LNCaP clone FGC (cell line): ENCODE data around the gene UBE2J1.

ENCODE experiments used
- DNase-seq: peaks from one replicate; pipeline ENCODE4 v3.0.0-alpha.2; 2011; ENCODE audit warnings: low read depth
- H3K4me3 ChIP-seq: 2 replicates; pipeline ENCODE4 v1.5.1; 2011; ENCODE audit warnings: mild to moderate bottlenecking, low read depth, low read length, control low read depth
- CTCF ChIP-seq: IDR thresholded peaks from 2 replicates; pipeline ENCODE4 v1.5.1; 2012; ENCODE audit warnings: mild to moderate bottlenecking; ENCODE audit not compliant: control insufficient read depth, insufficient read depth; ENCODE audit errors: extremely low read depth

Gene UBE2J1

DNA sequence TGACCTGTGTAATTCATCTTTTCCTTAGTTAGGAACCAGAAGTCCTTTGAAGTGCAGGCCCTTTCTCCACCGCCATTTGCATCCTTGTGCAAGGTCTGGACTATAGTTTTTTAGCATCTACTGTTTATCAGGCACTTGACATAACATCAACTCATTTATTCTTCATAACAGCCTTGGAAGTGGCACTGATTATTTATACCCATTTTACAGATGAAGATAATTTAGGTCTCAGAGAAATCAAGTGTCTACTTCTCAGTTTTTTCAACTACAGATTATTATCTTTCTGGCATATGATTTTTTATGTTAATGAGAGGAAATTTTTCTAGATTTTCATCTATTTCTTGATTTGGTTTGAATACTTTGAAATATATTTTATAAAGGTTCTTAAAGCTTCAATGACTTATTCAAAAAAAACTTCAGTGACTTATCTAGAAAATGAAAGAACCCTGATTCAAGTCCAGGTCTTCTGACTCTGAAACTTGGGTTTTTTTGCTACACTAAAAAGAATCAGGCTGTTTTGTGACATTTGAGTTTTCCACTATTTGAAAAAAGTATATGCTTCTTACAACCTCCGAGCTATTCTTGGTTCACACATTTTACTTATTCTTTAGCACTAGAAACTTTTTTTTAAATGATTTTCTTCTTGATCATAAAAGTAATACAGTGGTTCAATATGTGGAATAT, 3.1 kb upstream of the UBE2J1 start:
- DNase-seq, result no peak
- H3K4me3 ChIP-seq, result no peak overlapping the region
- no peak for TF ChIP-seq CTCF

GRCh38 chr6:89353702-89354392, 1.3 kb upstream of the UBE2J1 start:
- no peak overlapping the region for H3K4me3 ChIP-seq
- no peak for DNase-seq
- TF ChIP-seq CTCF, result no peak

DNA sequence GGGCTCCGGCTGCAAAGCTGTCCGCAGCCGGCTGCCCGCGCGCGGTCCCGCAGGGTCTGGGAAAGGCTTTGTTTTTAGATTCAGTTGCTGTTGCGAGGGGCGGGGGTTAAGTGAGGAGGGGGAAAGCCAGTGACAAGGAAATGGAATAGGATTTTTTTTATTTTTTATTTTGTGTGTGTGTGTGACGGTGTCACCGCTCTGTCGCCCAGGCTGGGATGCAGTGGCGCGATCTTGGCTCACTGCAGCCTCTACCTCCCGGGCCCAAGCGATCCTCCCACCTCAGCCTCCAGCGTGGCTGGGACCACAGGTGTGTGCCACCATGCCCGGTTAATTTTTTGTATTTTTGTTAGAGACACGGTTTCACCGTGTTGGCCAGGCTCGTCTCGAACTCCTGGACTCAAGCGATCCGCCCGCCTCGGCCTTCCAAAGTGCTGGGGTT, 615 bp upstream of the UBE2J1 start:
- peak overlapping the region; percentile 67 for H3K4me3 ChIP-seq
- TF ChIP-seq CTCF, result no peak
- no peak for DNase-seq

DNA sequence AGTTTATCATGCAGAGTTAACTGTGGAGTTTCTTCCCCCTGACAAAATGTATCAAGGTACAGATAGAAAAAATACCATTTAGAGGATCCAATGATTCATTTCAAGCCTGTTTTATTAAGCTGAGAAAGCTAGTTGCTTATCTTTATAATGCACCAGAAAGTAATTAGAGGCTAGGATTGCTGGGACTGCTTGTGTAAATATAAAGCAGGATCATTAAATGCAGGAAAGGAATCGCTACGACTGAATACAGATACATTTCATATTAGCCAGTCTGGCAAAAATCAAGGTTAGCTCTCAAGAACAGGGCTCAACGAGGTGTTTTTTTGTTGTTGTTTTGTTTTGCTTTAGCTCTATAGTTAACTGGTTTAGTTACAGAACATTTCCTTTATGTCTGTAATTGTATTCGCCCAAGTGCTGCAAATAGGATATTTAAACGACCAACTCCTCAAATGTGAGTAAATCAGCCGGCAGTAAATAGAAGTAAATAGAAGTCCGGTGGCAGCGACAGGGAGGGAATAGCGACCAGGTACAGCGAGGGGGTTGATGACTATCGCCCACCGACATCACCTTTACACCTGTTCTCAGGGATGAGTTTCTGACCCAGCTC, 748 bp downstream of the UBE2J1 start:
- H3K4me3 ChIP-seq, result peak overlapping the region; percentile 67
- DNase-seq, result no peak
- no peak for TF ChIP-seq CTCF

DNA sequence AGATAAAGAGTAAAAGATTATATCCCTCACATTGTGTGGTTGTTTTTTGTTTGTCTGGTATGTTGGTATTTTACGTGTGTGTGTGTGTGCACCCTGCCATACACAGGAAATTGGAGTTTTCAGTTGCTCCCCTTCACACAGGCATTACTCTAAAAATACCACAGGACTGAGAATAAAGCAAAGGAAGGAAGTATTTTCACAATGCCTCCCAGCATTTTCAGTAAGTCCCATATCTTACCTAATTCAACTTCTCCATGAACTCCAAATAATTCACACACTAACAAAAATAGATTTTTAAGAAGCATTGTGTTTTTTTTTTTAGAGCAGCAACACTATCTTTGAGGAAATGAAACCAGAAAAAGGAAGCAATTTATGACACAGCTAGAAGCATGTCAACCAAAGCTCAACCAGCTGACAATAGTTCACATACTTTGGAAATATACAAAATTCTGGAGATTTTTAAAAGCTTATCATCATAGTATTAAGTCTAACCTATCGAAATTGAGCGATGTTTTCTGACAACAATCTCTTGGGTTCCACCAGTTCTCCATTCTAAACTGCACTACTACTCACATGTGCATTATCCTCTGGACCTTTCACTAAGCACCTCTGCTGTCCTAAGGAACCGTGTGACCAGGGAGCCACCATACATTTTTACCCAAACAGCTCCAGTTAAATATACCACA, 2.1 kb downstream of the UBE2J1 start:
- DNase-seq, result no peak
- peak overlapping the region; percentile 18; the same call in 1 of the 2 replicates for H3K4me3 ChIP-seq
- no peak for TF ChIP-seq CTCF

DNA sequence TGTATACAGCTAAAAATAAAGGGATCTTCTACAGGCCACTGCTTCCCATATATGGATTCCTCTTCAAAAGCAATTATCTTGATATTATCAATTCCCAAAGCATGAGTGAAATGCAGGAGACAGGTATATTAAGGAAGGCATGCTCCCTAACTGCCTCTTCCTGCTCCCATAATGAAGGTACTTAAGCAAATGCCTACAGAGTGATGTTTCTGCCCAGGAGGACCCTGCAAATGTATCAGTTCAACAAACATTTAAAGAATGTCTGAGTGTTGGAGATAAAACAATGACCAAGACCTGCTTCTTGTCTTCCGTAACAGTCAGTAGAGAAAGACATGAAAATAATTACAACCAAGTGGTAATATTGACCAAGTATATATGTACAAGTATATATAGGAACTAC, 4.2 kb downstream of the UBE2J1 start:
- DNase-seq, result no peak
- no peak for TF ChIP-seq CTCF

More for the DNA sequence above, 4.2 kb downstream of the UBE2J1 start:
- H3K4me3 ChIP-seq, result no peak overlapping the region
